K562 (cell line): ENCODE data around the gene CHST10. TPM values are rescaled to one million over a fixed set of nuclear protein-coding genes. Genes with fewer than 3 reads are reported as not detected.

Source experiments
- ATAC-seq: fragments of 200-7000 bp; cut with Tn5 transposase; 3 replicates; pipeline ENCODE4 v1.9.1; 2020; ENCODE audit warnings: moderate library complexity
- BruUV-seq: library from RNA; stranded (reverse); fragments of 400-500 nt; replicated peaks from 2 replicates; lab custom pipeline; 2021; lab: Mats Ljungman, UMichigan
- CTCF ChIA-PET: fragments of 300-600 bp; formaldehyde crosslinking; extraction: SDS; loops from one replicate; lab custom pipeline; 2021; ENCODE audit warnings: low intra/inter-chr PET ratio; lab: Yijun Ruan, JAX
- POLR2A ChIA-PET: fragments of 300-600, 350-650 bp; sonication (Branson Sonifier 250); formaldehyde crosslinking; extraction: SDS; loops from one replicate; lab custom pipeline; 2021; ENCODE audit warnings: antibody characterized with exemption, inconsistent platforms; lab: Yijun Ruan, JAX
- DNase-seq, 4 experiments: peaks; one replicate each; pipeline versions ENCODE4 v3.0.0 to v3.0.0-alpha.2; 2011 to 2018; ENCODE audit warnings: low spot score in 3 of 4, mixed read lengths in 3 of 4; ENCODE audit errors: extremely low read depth in 1 of 4
- FAIRE-seq: peaks from 2 replicates; lab custom pipeline; 2011; peaks lifted over from hg19 to GRCh38; lab: Jason Lieb, UNC
- H2AFZ ChIP-seq: 2 replicates; pipeline ENCODE4 v1.6.0; 2011; ENCODE audit warnings: low read depth, low read length, control low read depth, inconsistent platforms
- H3K27ac ChIP-seq: fragments of 200-600 bp; 3 replicates; pipeline ENCODE4 v1.8.0; 2011; ENCODE audit warnings: low read depth, mild to moderate bottlenecking, control low read depth, inconsistent platforms, low read length, moderate library complexity, mixed read lengths; ENCODE audit errors: extremely low read depth
- H3K27me3 ChIP-seq, 2 experiments: fragments of 300-600 bp in 1 of 2; 2 replicates in 1 of 2; 3 replicates in 1 of 2; pipeline versions ENCODE4 v1.6.0 to v1.8.0; 2011; ENCODE audit warnings: inconsistent platforms in 2 of 2, low read length in 2 of 2, mild to moderate bottlenecking in 1 of 2, mixed read lengths in 1 of 2, moderate library complexity in 1 of 2; ENCODE audit not compliant: control insufficient read depth in 2 of 2, insufficient read depth in 2 of 2
- H3K36me3 ChIP-seq: fragments of 300-600 bp; 3 replicates; pipeline ENCODE4 v1.8.0; 2011; ENCODE audit warnings: mild to moderate bottlenecking, low read length, inconsistent platforms; ENCODE audit not compliant: control insufficient read depth, insufficient read depth
- H3K4me1 ChIP-seq, 2 experiments: fragments of 200-600 bp in 1 of 2; replicated peaks in 1 of 2; 2 replicates in 1 of 2; 3 replicates in 1 of 2; pipeline versions ENCODE4 v1.5.1 to v1.8.0; 2011; ENCODE audit warnings: inconsistent platforms in 2 of 2, low read length in 2 of 2, mild to moderate bottlenecking in 1 of 2, mixed read lengths in 1 of 2, moderate library complexity in 1 of 2; ENCODE audit not compliant: control insufficient read depth in 2 of 2, insufficient read depth in 2 of 2
- H3K4me2 ChIP-seq: 2 replicates; pipeline ENCODE4 v1.6.1; 2011; ENCODE audit warnings: low read length, control low read depth, inconsistent platforms, mixed read lengths; ENCODE audit not compliant: insufficient read depth
- H3K4me3 ChIP-seq: fragments of 200-600 bp; sonication (generic), shearing (Covaris generic); 2 replicates; pipeline ENCODE4 v1.5.1; 2016; ENCODE audit warnings: control low read depth, inconsistent platforms
- H3K79me2 ChIP-seq: fragments of 200-600 bp; 3 replicates; pipeline ENCODE4 v1.8.0; 2011; ENCODE audit warnings: low read length, inconsistent platforms; ENCODE audit not compliant: control insufficient read depth, insufficient read depth
- H3K9ac ChIP-seq, 2 experiments: 2 replicates each; pipeline versions ENCODE4 v1.6.0 to v1.6.1; 2011; ENCODE audit warnings: low read depth in 2 of 2, low read length in 2 of 2, control low read depth in 1 of 2, inconsistent platforms in 1 of 2, mild to moderate bottlenecking in 1 of 2, mixed read lengths in 1 of 2; ENCODE audit not compliant: insufficient read depth in 1 of 2
- H3K9me1 ChIP-seq: one replicate; pipeline ENCODE4 v1.6.0; 2011; ENCODE audit warnings: inconsistent platforms, mild to moderate bottlenecking, low read length, moderate library complexity; ENCODE audit not compliant: control insufficient read depth, insufficient read depth
- H3K9me3 ChIP-seq: replicated peaks from 2 replicates; pipeline ENCODE4 v1.5.1; 2011; ENCODE audit warnings: low read depth, low read length, inconsistent platforms; ENCODE audit not compliant: control insufficient read depth, insufficient read depth
- H4K20me1 ChIP-seq: replicated peaks from 2 replicates; pipeline ENCODE4 v1.6.1; 2011; ENCODE audit warnings: low read length, inconsistent platforms, mixed read lengths; ENCODE audit not compliant: control insufficient read depth, insufficient read depth
- CHD2 ChIP-seq: IDR thresholded peaks from 2 replicates; pipeline ENCODE4 v1.6.1; 2011; ENCODE audit warnings: low read depth, low read length
- GTF3C2 ChIP-seq: IDR thresholded peaks from 3 replicates; pipeline ENCODE4 v1.6.1; 2011; ENCODE audit warnings: borderline replicate concordance, mild to moderate bottlenecking, moderate library complexity; ENCODE audit not compliant: insufficient read length; ENCODE audit errors: extremely low read depth
- ZKSCAN1 ChIP-seq: fragments of 150-350 bp; IDR thresholded peaks from 2 replicates; pipeline ENCODE4 v1.6.1; 2016; ENCODE audit warnings: low read depth, low read length
- ZNF408 ChIP-seq: fragments of 250-450 bp; sonication (Bioruptor Pico); IDR thresholded peaks from 2 replicates; pipeline ENCODE4 v1.4.0; 2020; ENCODE audit warnings: low read depth, mild to moderate bottlenecking, moderate library complexity
- WGBS: fragments of 100-300 bp; shearing (Covaris generic); methylation state at CpG from one replicate; pipeline ENCODE4 v1.1.6; 2016; ENCODE audit warnings: low coverage, mixed read lengths; ENCODE audit not compliant: insufficient coverage; ENCODE audit errors: missing lambda C conversion rate; 5-methylcytosine and 5-hydroxymethylcytosine counted together
- in situ Hi-C: fragments of 300-500 bp; cut with MboI; formaldehyde crosslinking; loops from 4 replicates; pipeline ENCODE4 v1.15.0; 2018; ENCODE audit warnings: inconsistent platforms, mixed read lengths
- intact Hi-C: fragments of 100-400 bp; cut with micrococcal nuclease; formaldehyde crosslinking; loops from 2 replicates; pipeline ENCODE4 v1.14.2; 2022
- polyA plus RNA-seq, 8 experiments: library from polyadenylated mRNA; depleted of rRNA in 4 of 8; stranded (reverse) in 5 of 8; unstranded in 3 of 8; fragments of >200 nt; fragmentation: Nextera tagmentation in 2 of 8; fragmentation: Illumina TruSeq in 1 of 8; extraction: Ambion mirVana in 2 of 8; extraction: Trizol in 1 of 8; gene quantifications; 2 replicates each; pipeline versions ENCODE4 v1.2.1 to v1.2.3, GENCODE V29; 2011 to 2014; ENCODE audit warnings: inconsistent platforms in 1 of 8, missing spikeins in 1 of 8
- total RNA-seq, 7 experiments: library from RNA; depleted of rRNA in 6 of 7; stranded (reverse); fragments of >200 nt in 6 of 7; fragmentation: Illumina TruSeq in 2 of 7; extraction: Trizol in 2 of 7; gene quantifications; 2 replicates each; pipeline versions ENCODE4 v1.2.1 to v1.2.3, GENCODE V29; 2011 to 2021; ENCODE audit warnings: low replicate concordance in 1 of 7
- TF ChIP-seq, protein P1 (sequence below): fragments of 250-450 bp; sonication (Bioruptor Pico); IDR thresholded peaks from 2 replicates; pipeline ENCODE4 v1.5.0; 2022; ENCODE audit warnings: mild to moderate bottlenecking

The CHST10 gene
- total and polyA plus RNA-seq, 9 of the 15 experiments (the other 6 are each of a cell fraction or from before 2014, with no cell fraction given), result 1.3 to 30.9 (median 19.3) TPM

DNA sequence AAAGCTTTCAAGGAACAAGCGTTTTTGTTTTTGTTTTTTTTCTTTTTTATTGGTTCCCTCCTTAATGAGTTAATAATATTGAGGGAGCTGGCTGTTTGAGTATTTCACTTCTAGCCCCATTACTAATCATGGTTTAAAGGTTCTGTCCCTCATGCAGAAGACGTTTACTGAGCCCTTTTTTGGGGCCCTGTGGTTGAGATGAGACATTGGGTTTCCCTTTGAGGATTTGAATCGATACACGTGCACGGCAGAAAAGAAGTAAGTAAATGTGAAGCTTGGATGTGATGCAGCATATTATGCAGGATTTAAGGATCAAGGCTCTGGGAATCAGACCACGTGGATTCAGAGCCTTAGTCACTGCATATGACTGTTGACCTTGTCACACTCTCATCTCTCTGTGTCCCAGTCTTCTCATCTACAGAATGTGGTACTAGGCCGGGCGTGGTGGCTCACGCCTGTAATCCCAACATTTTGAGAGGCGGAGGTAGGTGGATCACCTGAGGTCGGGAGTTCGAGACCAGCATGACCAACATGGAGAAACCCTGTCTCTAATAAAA, 1.0 kb upstream of the CHST10 start:
- no peak for DNase-seq
- no peak for TF ChIP-seq ZKSCAN1
- no peak for TF ChIP-seq ZNF408 (CRISPR knock-in tag)
- no peak for TF ChIP-seq GTF3C2
- TF ChIP-seq, protein P1, sequence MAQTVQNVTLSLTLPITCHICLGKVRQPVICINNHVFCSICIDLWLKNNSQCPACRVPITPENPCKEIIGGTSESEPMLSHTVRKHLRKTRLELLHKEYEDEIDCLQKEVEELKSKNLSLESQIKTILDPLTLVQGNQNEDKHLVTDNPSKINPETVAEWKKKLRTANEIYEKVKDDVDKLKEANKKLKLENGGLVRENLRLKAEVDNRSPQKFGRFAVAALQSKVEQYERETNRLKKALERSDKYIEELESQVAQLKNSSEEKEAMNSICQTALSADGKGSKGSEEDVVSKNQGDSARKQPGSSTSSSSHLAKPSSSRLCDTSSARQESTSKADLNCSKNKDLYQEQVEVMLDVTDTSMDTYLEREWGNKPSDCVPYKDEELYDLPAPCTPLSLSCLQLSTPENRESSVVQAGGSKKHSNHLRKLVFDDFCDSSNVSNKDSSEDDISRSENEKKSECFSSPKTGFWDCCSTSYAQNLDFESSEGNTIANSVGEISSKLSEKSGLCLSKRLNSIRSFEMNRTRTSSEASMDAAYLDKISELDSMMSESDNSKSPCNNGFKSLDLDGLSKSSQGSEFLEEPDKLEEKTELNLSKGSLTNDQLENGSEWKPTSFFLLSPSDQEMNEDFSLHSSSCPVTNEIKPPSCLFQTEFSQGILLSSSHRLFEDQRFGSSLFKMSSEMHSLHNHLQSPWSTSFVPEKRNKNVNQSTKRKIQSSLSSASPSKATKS, result no peak
- no peak for TF ChIP-seq CHD2
- TF ChIP-seq, all 486 proteins: peak for 0
- FAIRE-seq (peak; percentile 48), ATAC-seq (no peak)
- no peak overlapping the region for H3K4me3 ChIP-seq
- H3K9me1 ChIP-seq, result no peaks in the 10 kb centered on the region
- no peaks in the 10 kb centered on the region for H3K9me3 ChIP-seq
- peaks cover 8 to 10% of the 10 kb centered on the region in 2 experiments; a peak in 3 of 5 replicates for H3K4me1 ChIP-seq
- WGBS, result 81% methylated on average over 12 of the region's 12 CpGs
- peak overlapping the region; percentile 89 for H2AFZ ChIP-seq
- H3K9ac ChIP-seq, result peak overlapping the region in 1 of 2 experiments; percentile 87; a peak in 2 of 4 replicates
- H3K27ac ChIP-seq, result no peak overlapping the region
- in situ Hi-C loops, result no loop called here
- CTCF ChIA-PET, result no interaction called here
- H3K27me3 ChIP-seq, result no peaks in the 10 kb centered on the region
- peaks cover 34% of the 10 kb centered on the region for H3K79me2 ChIP-seq
- BruUV-seq, result no TSS peak
- H3K36me3 ChIP-seq, result peaks cover 17% of the 10 kb centered on the region; the same call in 2 of the 3 replicates
- intact Hi-C loops, result no loop called here
- H4K20me1 ChIP-seq, result no peaks in the 10 kb centered on the region
- POLR2A ChIA-PET, result interaction anchor here (0.9 kb wide), 1 partner anchor 156 kb away, joined by 5 read pairs; no protein-coding TSS in a partner anchor
- no peak overlapping the region; the same call in 1 of the 2 replicates for H3K4me2 ChIP-seq
